AG09309 (cell line): ENCODE results near the gene GJC1.
"Not testable (repeated sequence)": the region's sequence is repeated elsewhere in the genome, so short reads cannot be mapped to it uniquely, and the experiment has no call there.

Experiments
- DNase-seq: peaks from one replicate; pipeline ENCODE4 v3.0.0-alpha.2; 2010; ENCODE audit warnings: low read depth
- H3K4me3 ChIP-seq: 2 replicates; pipeline ENCODE4 v1.5.1; 2011; ENCODE audit warnings: mild to moderate bottlenecking, low read depth, low read length, moderate library complexity; ENCODE audit not compliant: control insufficient read depth
- TF ChIP-seq, protein P1 (sequence below): IDR thresholded peaks from 2 replicates; pipeline ENCODE4 v1.5.1; 2011; ENCODE audit warnings: mild to moderate bottlenecking, low read depth, low read length, inconsistent platforms; ENCODE audit not compliant: insufficient read depth, control insufficient read depth; ENCODE audit errors: missing control alignments

The GJC1 gene

DNA sequence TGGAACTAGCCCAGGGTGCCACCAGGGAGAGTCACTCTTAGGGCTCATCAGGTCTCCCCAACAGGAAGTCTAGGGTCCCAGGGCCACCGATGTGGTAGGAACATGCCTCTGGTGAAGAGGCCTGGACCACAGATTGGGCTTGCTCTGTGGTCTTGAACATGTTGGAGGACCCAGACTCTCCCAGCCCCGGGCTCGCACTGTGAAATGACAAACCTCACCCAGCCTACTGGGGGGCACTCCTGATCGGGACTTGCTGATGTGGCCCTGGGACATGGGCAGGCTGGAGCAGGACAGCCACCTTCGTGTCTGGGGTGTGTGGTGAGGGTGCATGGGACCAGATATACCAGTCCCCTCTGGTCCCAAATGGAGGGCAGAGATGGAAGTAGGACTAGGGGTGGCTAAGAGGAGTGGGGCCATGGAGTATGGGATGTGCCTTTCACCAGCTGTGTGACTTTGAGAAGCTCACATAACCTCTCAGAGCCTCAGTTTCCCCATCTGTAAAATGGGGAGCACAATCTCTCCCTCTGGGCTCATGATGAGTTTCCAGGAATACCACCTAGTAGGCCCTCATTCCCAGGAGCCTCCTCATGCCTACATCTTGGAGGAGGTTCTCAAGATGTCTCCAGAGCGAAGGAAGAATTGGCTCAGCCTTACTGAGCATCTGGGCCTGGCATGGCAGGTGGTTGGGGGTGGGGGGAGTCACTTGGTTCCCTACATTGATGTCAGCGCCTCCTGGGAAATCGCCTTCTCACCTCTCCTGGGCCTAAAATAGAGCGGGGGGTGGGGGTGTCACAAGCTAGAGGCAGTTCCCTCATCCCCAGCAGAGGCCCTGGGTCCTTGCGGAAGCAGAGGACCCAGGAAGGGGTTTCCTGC lies 72.8 kb downstream of the GJC1 start:
- H3K4me3 ChIP-seq: no peak overlapping the region
- TF ChIP-seq, protein P1, sequence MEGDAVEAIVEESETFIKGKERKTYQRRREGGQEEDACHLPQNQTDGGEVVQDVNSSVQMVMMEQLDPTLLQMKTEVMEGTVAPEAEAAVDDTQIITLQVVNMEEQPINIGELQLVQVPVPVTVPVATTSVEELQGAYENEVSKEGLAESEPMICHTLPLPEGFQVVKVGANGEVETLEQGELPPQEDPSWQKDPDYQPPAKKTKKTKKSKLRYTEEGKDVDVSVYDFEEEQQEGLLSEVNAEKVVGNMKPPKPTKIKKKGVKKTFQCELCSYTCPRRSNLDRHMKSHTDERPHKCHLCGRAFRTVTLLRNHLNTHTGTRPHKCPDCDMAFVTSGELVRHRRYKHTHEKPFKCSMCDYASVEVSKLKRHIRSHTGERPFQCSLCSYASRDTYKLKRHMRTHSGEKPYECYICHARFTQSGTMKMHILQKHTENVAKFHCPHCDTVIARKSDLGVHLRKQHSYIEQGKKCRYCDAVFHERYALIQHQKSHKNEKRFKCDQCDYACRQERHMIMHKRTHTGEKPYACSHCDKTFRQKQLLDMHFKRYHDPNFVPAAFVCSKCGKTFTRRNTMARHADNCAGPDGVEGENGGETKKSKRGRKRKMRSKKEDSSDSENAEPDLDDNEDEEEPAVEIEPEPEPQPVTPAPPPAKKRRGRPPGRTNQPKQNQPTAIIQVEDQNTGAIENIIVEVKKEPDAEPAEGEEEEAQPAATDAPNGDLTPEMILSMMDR: no peak
- DNase-seq: no peak

DNA sequence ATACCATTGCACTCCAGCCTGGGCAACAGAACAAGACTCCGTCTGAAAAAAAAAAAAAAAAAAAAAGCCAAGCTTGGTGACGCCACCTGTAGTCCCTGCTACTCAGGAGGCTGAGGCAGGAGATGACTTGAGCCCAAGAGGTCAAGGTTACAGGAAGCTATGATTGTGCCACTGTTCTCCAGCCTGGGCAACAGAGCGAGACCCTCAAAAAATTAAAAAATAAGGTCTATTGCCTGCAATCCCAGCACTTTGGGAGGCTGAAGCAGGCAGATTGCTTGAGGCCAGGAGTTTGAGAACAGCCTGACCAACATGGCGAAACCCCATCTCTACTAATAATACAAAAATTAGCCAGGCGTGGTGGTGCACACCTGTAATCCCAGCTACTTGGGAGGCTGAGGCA lies 74.9 kb downstream of the GJC1 start:
- not testable (repeated sequence) for H3K4me3 ChIP-seq, DNase-seq

DNA sequence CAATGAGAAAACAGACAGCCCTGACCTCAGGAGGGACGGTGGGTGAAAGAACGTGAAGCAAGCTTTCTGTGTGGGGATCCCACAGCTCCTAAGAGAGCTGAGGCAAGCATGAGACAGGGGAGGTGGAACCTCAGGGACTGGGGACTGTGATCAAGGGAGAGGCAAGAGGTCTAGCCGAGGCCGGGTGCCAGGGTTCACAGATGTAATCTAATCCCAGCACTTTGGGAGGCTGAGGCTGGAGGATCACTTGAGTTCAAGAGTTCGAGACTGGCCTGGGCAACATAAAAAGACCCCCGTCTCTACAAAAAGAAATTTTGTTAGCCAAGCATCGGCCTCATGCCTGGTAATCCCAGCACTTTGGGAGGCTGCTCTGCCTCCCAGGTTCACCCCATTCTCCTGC lies 75.8 kb downstream of the GJC1 start:
- TF ChIP-seq, protein P1: no peak
- no peak for DNase-seq

DNA sequence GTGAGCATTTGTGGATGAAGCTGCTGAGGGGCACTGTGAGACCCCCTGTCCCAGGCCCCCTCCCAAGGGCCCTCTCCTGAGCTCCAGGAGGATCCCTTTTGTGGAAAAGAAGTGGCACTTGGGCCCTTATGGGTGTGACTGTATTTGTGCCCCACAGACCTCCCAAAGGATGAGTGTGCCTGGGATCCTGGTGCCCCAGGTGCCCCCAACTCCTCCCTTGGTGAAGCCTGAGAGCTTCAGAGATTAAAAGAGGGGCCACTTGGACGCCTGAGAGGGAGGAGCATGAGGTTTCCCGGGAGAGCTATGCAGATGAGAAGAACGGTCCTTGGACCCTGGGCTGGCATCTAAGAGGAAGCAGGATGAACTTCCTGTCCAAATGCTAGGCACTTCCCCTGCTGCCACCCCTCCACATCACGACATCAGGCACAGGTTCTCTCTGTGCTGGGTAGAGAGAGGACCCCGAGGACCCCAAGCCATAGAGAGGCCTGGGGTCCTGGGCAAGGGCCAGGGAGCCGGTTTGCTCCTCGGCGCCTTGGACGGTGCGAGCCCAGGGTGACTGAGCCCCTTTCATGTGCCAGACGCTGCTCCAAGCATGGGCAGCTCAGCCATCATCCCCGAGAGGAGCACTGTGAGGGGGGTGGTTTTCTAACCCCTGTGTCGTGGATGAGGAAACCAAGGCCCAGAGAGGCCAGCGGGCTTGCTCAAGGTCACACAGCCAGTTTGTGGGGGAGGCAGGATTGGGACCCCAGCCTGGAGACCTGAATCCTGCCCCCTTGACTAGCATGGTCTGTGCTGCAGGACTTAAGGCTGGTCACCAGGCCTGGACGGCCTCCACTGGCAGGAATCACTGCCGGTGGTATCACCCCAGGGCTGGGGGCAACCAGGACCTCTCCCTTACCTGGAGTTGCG lies 76.9 kb downstream of the GJC1 start:
- DNase-seq: no peak
- TF ChIP-seq, protein P1: no peak
- H3K4me3 ChIP-seq: no peak overlapping the region

More for the DNA sequence above, 75.8 kb downstream of the GJC1 start:
- H3K4me3 ChIP-seq: no peak overlapping the region

DNA sequence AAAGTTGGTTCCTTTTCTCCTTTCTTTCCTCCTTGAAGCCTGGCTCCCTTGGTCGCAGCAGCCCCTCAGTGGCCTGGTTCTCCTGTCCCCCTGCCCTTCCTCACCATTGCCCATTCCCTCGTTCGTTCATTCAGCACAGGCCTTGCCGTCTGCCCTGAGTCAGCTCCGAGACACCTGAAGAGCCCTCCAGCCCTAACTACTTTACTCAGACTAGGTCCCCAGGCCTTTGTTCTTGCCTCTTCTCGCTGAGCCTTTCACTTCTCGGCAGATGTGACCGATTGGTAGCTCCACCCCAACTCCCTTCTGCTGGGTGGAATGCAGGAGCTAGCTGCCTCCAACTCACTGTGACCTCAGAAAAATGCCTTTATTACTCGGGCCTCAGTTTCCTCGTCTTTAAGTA lies 78.3 kb downstream of the GJC1 start:
- no peak overlapping the region for H3K4me3 ChIP-seq
- DNase-seq: no peak
- TF ChIP-seq, protein P1: no peak

DNA sequence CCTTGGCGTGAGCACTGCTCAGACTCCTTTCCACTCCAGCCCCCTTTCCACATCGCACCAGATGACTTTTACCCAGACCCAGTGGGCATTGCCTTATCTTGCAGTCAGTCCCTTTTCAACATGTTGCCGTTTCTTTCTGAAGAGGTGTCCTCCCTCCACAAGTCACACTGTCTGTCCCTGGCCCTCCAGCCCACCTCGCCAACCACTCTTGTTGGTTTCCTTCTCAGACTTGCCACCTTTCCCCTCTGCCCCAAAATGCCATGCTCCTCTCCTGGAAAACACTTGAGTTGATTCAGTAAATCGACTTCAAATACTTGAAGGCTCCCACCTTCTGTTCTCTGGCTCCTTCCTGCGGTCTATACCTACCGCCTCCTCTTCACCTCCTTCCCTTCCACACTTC lies 78.8 kb downstream of the GJC1 start:
- TF ChIP-seq, protein P1: no peak
- DNase-seq: no peak

DNA sequence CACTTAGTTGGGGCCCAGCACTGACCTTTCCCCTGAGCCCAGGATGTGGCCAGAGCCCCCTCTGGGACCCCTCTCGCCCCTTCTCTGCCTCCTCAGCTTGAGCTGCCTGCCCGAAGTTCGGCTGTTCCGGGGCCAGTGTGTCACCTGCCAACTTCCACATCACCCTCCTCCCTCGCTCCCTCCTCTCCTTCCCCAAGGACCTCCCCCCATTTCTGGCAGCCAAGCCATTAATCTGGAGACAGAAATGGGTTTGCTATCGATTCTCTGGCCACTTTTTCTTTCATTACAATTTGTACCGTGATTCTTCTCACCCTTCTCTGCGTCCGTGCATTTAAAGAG lies 80.1 kb downstream of the GJC1 start:
- H3K4me3 ChIP-seq: no peak overlapping the region
- no peak for DNase-seq
- TF ChIP-seq, protein P1: no peak

More for the DNA sequence above, 78.8 kb downstream of the GJC1 start:
- no peak overlapping the region for H3K4me3 ChIP-seq
